K562 (cell line): ENCODE results near the gene SMCO1.
"Not testable (repeated sequence)": the region's sequence is repeated elsewhere in the genome, so short reads cannot be mapped to it uniquely, and the experiment has no call there.

Experiments
- CHAMP1 ChIP-seq: fragments of 450-650 bp; IDR thresholded peaks from 2 replicates; pipeline ENCODE4 v1.6.1; 2016; ENCODE audit warnings: mild to moderate bottlenecking
- CTCF ChIP-seq, 3 experiments: IDR thresholded peaks in 2 of 3; conservative IDR thresholded peaks in 1 of 3; 2 replicates each; pipeline ENCODE4 v1.5.1; 2011 to 2012; ENCODE audit warnings: low read length in 3 of 3, mild to moderate bottlenecking in 3 of 3, control low read depth in 2 of 3, improper control_type of control experiment in 1 of 3, inconsistent platforms in 1 of 3, low read depth in 1 of 3, mixed read lengths in 1 of 3, moderate library complexity in 1 of 3; ENCODE audit not compliant: insufficient read depth in 2 of 3
- E2F1 ChIP-seq: sonication (generic); formaldehyde crosslinking; IDR thresholded peaks from 2 replicates; pipeline ENCODE4 v1.8.1; 2023; ENCODE audit warnings: mild to moderate bottlenecking, missing genetic modification reagents, moderate library complexity
- JUN ChIP-seq, 2 experiments: sonication (generic) in 1 of 2; formaldehyde crosslinking in 1 of 2; IDR thresholded peaks; 2 replicates each; pipeline versions ENCODE4 v1.6.1 to v1.8.0; 2012 to 2022; ENCODE audit warnings: borderline replicate concordance in 2 of 2, mild to moderate bottlenecking in 2 of 2, improper control_type of control experiment in 1 of 2, low read depth in 1 of 2, low read length in 1 of 2, missing genetic modification reagents in 1 of 2
- JUND ChIP-seq, 2 experiments: IDR thresholded peaks; 2 replicates in 1 of 2; 3 replicates in 1 of 2; pipeline ENCODE4 v1.6.1; 2011; ENCODE audit warnings: borderline replicate concordance in 2 of 2, low read depth in 2 of 2, low read length in 2 of 2, improper control_type of control experiment in 1 of 2, missing biosample characterization in 1 of 2, missing genetic modification characterization in 1 of 2, missing genetic modification reagents in 1 of 2
- MAFG ChIP-seq: fragments of 450-650 bp; conservative IDR thresholded peaks from 2 replicates; pipeline ENCODE4 v1.6.1; 2016; ENCODE audit warnings: missing genetic modification characterization, missing compliant biosample characterization
- TEAD2 ChIP-seq: fragments of 450-650 bp; IDR thresholded peaks from 2 replicates; pipeline ENCODE4 v1.6.1; 2016; ENCODE audit warnings: missing genetic modification characterization, control low read depth, missing compliant biosample characterization
- YY1 ChIP-seq, 3 experiments: IDR thresholded peaks; 2 replicates each; pipeline ENCODE4 v1.6.1; 2011; ENCODE audit warnings: low read length in 2 of 3, mild to moderate bottlenecking in 2 of 3, moderate library complexity in 2 of 3, borderline replicate concordance in 1 of 3, control low read depth in 1 of 3, low read depth in 1 of 3; ENCODE audit not compliant: insufficient read depth in 3 of 3, insufficient replicate concordance in 2 of 3, control insufficient read depth in 1 of 3, insufficient read length in 1 of 3; ENCODE audit errors: extremely low read depth in 1 of 3
- ZNF274 ChIP-seq: IDR thresholded peaks from 2 replicates; pipeline ENCODE4 v1.6.1; 2011; ENCODE audit warnings: low read depth, mild to moderate bottlenecking, low read length, moderate library complexity, borderline replicate concordance

- not testable (repeated sequence) for TF ChIP-seq JUN (IDR thresholded peaks at IDR 0.05; ENCODE audit: borderline replicate concordance, low read depth, low read length); JUN (CRISPR knock-in tag; IDR thresholded peaks at IDR 0.05; ENCODE audit: borderline replicate concordance); TEAD2 (tag); JUND (IDR thresholded peaks at IDR 0.05; ENCODE audit: borderline replicate concordance, low read depth, low read length); JUND (tag; IDR thresholded peaks at IDR 0.05; ENCODE audit: borderline replicate concordance, low read depth, low read length); ZNF274; YY1 (IDR thresholded peaks at IDR 0.05; ENCODE audit: borderline replicate concordance in 1 of 3, control insufficient read depth in 1 of 3, extremely low read depth in 1 of 3, insufficient read depth in 3 of 3, insufficient read length in 1 of 3, insufficient replicate concordance in 2 of 3, low read depth in 1 of 3, low read length in 2 of 3); CHAMP1; CTCF (IDR thresholded peaks at IDR 0.05 in 2 of 3, conservative IDR thresholded peaks at IDR 0.05 in 1 of 3; ENCODE audit: insufficient read depth in 2 of 3, low read depth in 1 of 3, low read length in 3 of 3); E2F1 (CRISPR knock-in tag); MAFG
Observed at GRCh38 chr3:196462680-196463477, 52.3 kb downstream of the SMCO1 start.
